Uterus (tissue), 4 donors: ENCODE data around the gene IDH3B. TPM values are rescaled to one million over a fixed set of nuclear protein-coding genes. Genes with fewer than 3 reads are reported as not detected.
"Not testable (repeated sequence)": the region's sequence is repeated elsewhere in the genome, so short reads cannot be mapped to it uniquely, and the experiment has no call there.

Experiments used
- DNase-seq, 2 donors: peaks; one replicate each; pipeline ENCODE4 v3.0.0-alpha.2; 2019 to 2020
- H3K27ac ChIP-seq, 2 donors: fragments of 200-600 bp; sonication (generic); 1 replicate in 1 of 2; 2 replicates in 1 of 2; pipeline ENCODE4 v1.5.1; 2016 to 2018
- H3K27me3 ChIP-seq, 2 donors: fragments of 200-600 bp; sonication (generic); one replicate each; pipeline ENCODE4 v1.5.1; 2018 to 2019; ENCODE audit warnings: control low read depth in 1 of 2
- H3K36me3 ChIP-seq, 2 donors: fragments of 200-600 bp; sonication (generic); one replicate each; pipeline ENCODE4 v1.5.1; 2019; ENCODE audit warnings: control low read depth in 1 of 2
- H3K4me1 ChIP-seq, 2 donors: fragments of 200-600 bp; sonication (generic); one replicate each; pipeline ENCODE4 v1.5.1; 2018 to 2019; ENCODE audit warnings: control low read depth in 1 of 2
- H3K4me3 ChIP-seq, 2 donors: fragments of 200-600 bp; sonication (generic); 1 replicate in 1 of 2; 2 replicates in 1 of 2; pipeline ENCODE4 v1.5.1; 2018 to 2019; ENCODE audit warnings: mild to moderate bottlenecking in 1 of 2
- H3K9me3 ChIP-seq, 2 donors: fragments of 200-600 bp; sonication (generic); one replicate each; pipeline ENCODE4 v1.5.1; 2019; ENCODE audit warnings: control low read depth in 1 of 2
- CTCF ChIP-seq, 4 experiments: fragments of 200-600 bp in 2 of 4; fragments of 450-650 bp in 2 of 4; sonication (generic) in 2 of 4; IDR thresholded peaks; one replicate each; pipeline ENCODE4 v1.5.1; 2016 to 2019; ENCODE audit warnings: antibody characterized with exemption in 4 of 4, mild to moderate bottlenecking in 2 of 4, moderate library complexity in 1 of 4
- POLR2A ChIP-seq, 2 donors: fragments of 450-650 bp; IDR thresholded peaks; one replicate each; pipeline ENCODE4 v1.6.1; 2016; ENCODE audit warnings: antibody characterized with exemption in 2 of 2, mild to moderate bottlenecking in 1 of 2, moderate library complexity in 1 of 2
- intact Hi-C: fragments of 100-400 bp; cut with DNase I; formaldehyde crosslinking; loops from one replicate; pipeline ENCODE4 v1.15.1; 2023; ENCODE audit warnings: low total_unique reads
- total RNA-seq, 4 donors: library from RNA; depleted of rRNA in 3 of 4; stranded (reverse); fragments of >200 nt in 3 of 4; gene quantifications; one replicate each; pipeline versions ENCODE4 v1.1.0 to v1.2.4, GENCODE V29; 2014 to 2023
- donor health status: DM: yes; HTN: yes; CAD: no.

The IDH3B gene
- total RNA-seq, 4 donors from 2014 or later, result 33.8 to 220 (median 83.7) TPM

GRCh38 chr20:2691127-2691526, 27.1 kb upstream of the IDH3B start:
- intact Hi-C loops, result no loop called here
- Histone ChIP-seq H3K4me1 (peaks cover 0 to 10% of the 10 kb centered on the region in 2 donors), H3K9me3 (no peaks in the 10 kb centered on the region), H3K36me3 (no peaks in the 10 kb centered on the region), H3K27ac (peak overlapping the region in 1 of 2 donors; percentile 98), H3K4me3 (no peak overlapping the region), H3K27me3 (no peaks in the 10 kb centered on the region)
- TF ChIP-seq CTCF (IDR thresholded peaks at IDR 0.05), result no peak
- no peak for TF ChIP-seq POLR2A (IDR thresholded peaks at IDR 0.05)
- no peak for DNase-seq

- intact Hi-C loops, result no loop called here
- Histone ChIP-seq H3K9me3 (no peaks in the 10 kb centered on the region), H3K27me3 (no peaks in the 10 kb centered on the region), H3K4me1 (peaks cover 0 to 10% of the 10 kb centered on the region in 2 donors), H3K4me3 (no peak overlapping the region), H3K36me3 (no peaks in the 10 kb centered on the region), H3K27ac (peak overlapping the region in 1 of 2 donors; percentile 98)
- TF ChIP-seq POLR2A (IDR thresholded peaks at IDR 0.05) (no peak), CTCF (IDR thresholded peaks at IDR 0.05) (no peak)
- DNase-seq, result no peak
These were observed 26.7 kb upstream of the IDH3B start for GRCh38 chr20:2690718-2691117.

GRCh38 chr20:2690213-2690612, 26.2 kb upstream of the IDH3B start:
- no peaks in the 10 kb centered on the region for H3K27me3 ChIP-seq
- TF ChIP-seq CTCF (IDR thresholded peaks at IDR 0.05), result no peak
- TF ChIP-seq POLR2A (IDR thresholded peaks at IDR 0.05), result no peak
- no peak for DNase-seq
- H3K27ac ChIP-seq, result no peak overlapping the region
- H3K4me3 ChIP-seq, result no peak overlapping the region
- intact Hi-C loops, result no loop called here
- peaks cover 0 to 6% of the 10 kb centered on the region in 2 donors for H3K4me1 ChIP-seq
- no peaks in the 10 kb centered on the region for H3K36me3 ChIP-seq
- no peaks in the 10 kb centered on the region for H3K9me3 ChIP-seq

- TF ChIP-seq CTCF (IDR thresholded peaks at IDR 0.05), result peak; percentile 27 to 51 (median 33)
- no peak for TF ChIP-seq POLR2A (IDR thresholded peaks at IDR 0.05)
- peak in 1 of 2 donors; percentile 35 for DNase-seq
- Histone ChIP-seq H3K36me3 (no peaks in the 10 kb centered on the region), H3K27ac (no peak overlapping the region), H3K4me1 (no peaks in the 10 kb centered on the region), H3K9me3 (no peaks in the 10 kb centered on the region), H3K27me3 (no peaks in the 10 kb centered on the region), H3K4me3 (no peak overlapping the region)
- intact Hi-C loops, result no loop called here
These were observed 24.1 kb upstream of the IDH3B start for GRCh38 chr20:2688041-2688591.

- no peak for TF ChIP-seq CTCF (IDR thresholded peaks at IDR 0.05)
- H3K27ac ChIP-seq, result no peak overlapping the region
These were observed 23.5 kb upstream of the IDH3B start for GRCh38 chr20:2687514-2687913.

GRCh38 chr20:2684817-2685216, 20.8 kb upstream of the IDH3B start:
- intact Hi-C loops, H3K27ac ChIP-seq, H3K27me3 ChIP-seq, H3K9me3 ChIP-seq, H3K4me3 ChIP-seq, H3K4me1 ChIP-seq, H3K36me3 ChIP-seq, DNase-seq: not testable (repeated sequence)

More at GRCh38 chr20:2687514-2687913, 23.5 kb upstream of the IDH3B start:
- H3K9me3 ChIP-seq, result no peaks in the 10 kb centered on the region
- H3K27me3 ChIP-seq, result no peaks in the 10 kb centered on the region
- no peaks in the 10 kb centered on the region for H3K4me1 ChIP-seq
- no peak overlapping the region for H3K4me3 ChIP-seq
- intact Hi-C loops, result no loop called here
- H3K36me3 ChIP-seq, result no peaks in the 10 kb centered on the region
- no peak for DNase-seq

GRCh38 chr20:2682040-2682439, 18.0 kb upstream of the IDH3B start:
- not testable (repeated sequence) for H3K4me1 ChIP-seq, H3K27me3 ChIP-seq, H3K36me3 ChIP-seq

More at GRCh38 chr20:2682040-2682439, 18.0 kb upstream of the IDH3B start:
- H3K27ac ChIP-seq, DNase-seq, H3K4me3 ChIP-seq, intact Hi-C loops, H3K9me3 ChIP-seq: not testable (repeated sequence)
